Keratinocyte (primary cell): ENCODE measurements around the gene ATP12A. TPM values are rescaled to one million over a fixed set of nuclear protein-coding genes. Genes with fewer than 3 reads are reported as not detected.

Experiments
- DNase-seq: peaks from one replicate; pipeline ENCODE4 v3.0.0-alpha.2; 2011; ENCODE audit warnings: low read depth, missing footprints, low spot score
- FAIRE-seq: peaks from 2 replicates; lab custom pipeline; 2011; peaks lifted over from hg19 to GRCh38; lab: Jason Lieb, UNC
- H2AFZ ChIP-seq: 2 replicates; pipeline ENCODE4 v1.6.0; 2012; ENCODE audit warnings: low read length, control low read depth, inconsistent platforms; ENCODE audit not compliant: control insufficient read depth
- H3K27ac ChIP-seq: 2 replicates; pipeline ENCODE4 v1.5.1; 2011; ENCODE audit warnings: low read length; ENCODE audit not compliant: control insufficient read depth, insufficient read depth
- H3K27me3 ChIP-seq: 3 replicates; pipeline ENCODE4 v1.6.0; 2011; ENCODE audit warnings: low read length; ENCODE audit not compliant: control insufficient read depth, insufficient read depth; ENCODE audit errors: extremely low read depth
- H3K36me3 ChIP-seq, 2 experiments: 2 replicates in 1 of 2; 3 replicates in 1 of 2; pipeline ENCODE4 v1.5.1; 2011; ENCODE audit warnings: low read length in 2 of 2, mild to moderate bottlenecking in 1 of 2; ENCODE audit not compliant: control insufficient read depth in 2 of 2, insufficient read depth in 2 of 2; ENCODE audit errors: extremely low read depth in 1 of 2
- H3K4me1 ChIP-seq: 3 replicates; pipeline ENCODE4 v1.5.1; 2011; ENCODE audit warnings: low read length; ENCODE audit not compliant: control insufficient read depth, insufficient read depth; ENCODE audit errors: extremely low read depth
- H3K4me2 ChIP-seq: 3 replicates; pipeline ENCODE4 v1.6.0; 2011; ENCODE audit warnings: low read depth, low read length; ENCODE audit not compliant: control insufficient read depth, insufficient read depth; ENCODE audit errors: extremely low read depth
- H3K4me3 ChIP-seq, 3 experiments: fragments of 200-600 bp in 1 of 3; sonication (generic) in 1 of 3; 2 replicates in 2 of 3; 3 replicates in 1 of 3; pipeline ENCODE4 v1.5.1; 2011 to 2016; ENCODE audit warnings: low read length in 3 of 3, mild to moderate bottlenecking in 3 of 3, control low read depth in 2 of 3, inconsistent platforms in 1 of 3, low read depth in 1 of 3, mixed read lengths in 1 of 3, mixed run types in 1 of 3, moderate library complexity in 1 of 3; ENCODE audit not compliant: control insufficient read depth in 2 of 3, insufficient read depth in 2 of 3; ENCODE audit errors: extremely low read depth in 1 of 3
- H3K79me2 ChIP-seq: 2 replicates; pipeline ENCODE4 v1.6.0; 2012; ENCODE audit warnings: low read length; ENCODE audit not compliant: control insufficient read depth, insufficient read depth
- H3K9ac ChIP-seq: 3 replicates; pipeline ENCODE4 v1.6.0; 2011; ENCODE audit warnings: low read length; ENCODE audit not compliant: control insufficient read depth, insufficient read depth; ENCODE audit errors: extremely low read depth
- H3K9me1 ChIP-seq: 3 replicates; pipeline ENCODE4 v1.6.0; 2011; ENCODE audit warnings: low read length; ENCODE audit not compliant: control insufficient read depth, insufficient read depth; ENCODE audit errors: extremely low read depth
- H3K9me3 ChIP-seq: 2 replicates; pipeline ENCODE4 v1.5.1; 2012; ENCODE audit warnings: low read depth, low read length; ENCODE audit not compliant: control insufficient read depth
- H4K20me1 ChIP-seq: 3 replicates; pipeline ENCODE4 v1.6.0; 2011; ENCODE audit warnings: low read length; ENCODE audit not compliant: control insufficient read depth, insufficient read depth; ENCODE audit errors: extremely low read depth
- CTCF ChIP-seq, 3 experiments: IDR thresholded peaks in 1 of 3; conservative IDR thresholded peaks in 1 of 3; optimal IDR thresholded peaks in 1 of 3; 2 replicates in 2 of 3; 3 replicates in 1 of 3; pipeline versions ENCODE3 to v1.5.1; 2011; ENCODE audit warnings: low read length in 3 of 3, mild to moderate bottlenecking in 3 of 3, moderate library complexity in 2 of 3, control low read depth in 1 of 3, inconsistent platforms in 1 of 3; ENCODE audit not compliant: insufficient read depth in 2 of 3; ENCODE audit errors: extremely low read depth in 1 of 3
- EZH2 ChIP-seq: IDR thresholded peaks from one replicate; pipeline ENCODE4 v1.6.1; 2012; ENCODE audit warnings: inconsistent platforms, mild to moderate bottlenecking, low read length, moderate library complexity
- dilution Hi-C: fragments of 300-500 bp; cut with MboI; formaldehyde crosslinking; loops from one replicate; pipeline ENCODE4 v1.7.0; 2020; ENCODE audit warnings: low sequenced_read_pairs; ENCODE audit not compliant: extremely low pct_ligation_motif_present
- polyA plus RNA-seq, 5 experiments: library from polyadenylated mRNA; depleted of rRNA in 3 of 5; stranded (reverse) in 3 of 5; stranded (forward) in 1 of 5; unstranded in 1 of 5; fragments of >200 nt; gene quantifications; 1 replicate in 1 of 5; 2 replicates in 3 of 5; 3 replicates in 1 of 5; pipeline versions ENCODE4 v1.2.1 to v1.2.3, GENCODE V29; 2011 to 2012; ENCODE audit warnings: missing spikeins in 2 of 5, low read depth in 1 of 5, low replicate concordance in 1 of 5

ATP12A gene
- polyA plus RNA-seq, 1 donor (not counting 4 experiments of a cell fraction or from before 2014, with no cell fraction given), result 0.79 TPM

GRCh38 chr13:24741016-24741662 lies 60.9 kb downstream of the ATP12A start:
- Histone ChIP-seq H3K4me3 (no peak overlapping the region), H3K9me3 (no peaks in the 10 kb centered on the region), H3K9me1 (no peaks in the 10 kb centered on the region), H3K36me3 (no peaks in the 10 kb centered on the region), H3K4me1 (no peaks in the 10 kb centered on the region), H3K79me2 (no peaks in the 10 kb centered on the region), H4K20me1 (no peaks in the 10 kb centered on the region), H2AFZ (no peak overlapping the region), H3K4me2 (no peak overlapping the region), H3K9ac (no peak overlapping the region), H3K27ac (no peak overlapping the region), H3K27me3 (peaks cover 18% of the 10 kb centered on the region)
- TF ChIP-seq CTCF (optimal IDR thresholded peaks at IDR 0.05 in 1 of 3, IDR thresholded peaks at IDR 0.05 in 1 of 3, conservative IDR thresholded peaks at IDR 0.05 in 1 of 3; ENCODE audit: extremely low read depth in 1 of 3, insufficient read depth in 2 of 3, low read length in 3 of 3) (peak in 2 of 3 experiments; percentile 16 to 59), EZH2 (no peak)
- DNase-seq (no peak), FAIRE-seq (no peak)
- dilution Hi-C loops, result no loop called here

- H3K27ac ChIP-seq, result no peak overlapping the region
- H3K27me3 ChIP-seq, result peaks cover 24% of the 10 kb centered on the region
- H4K20me1 ChIP-seq, result no peaks in the 10 kb centered on the region
- no peak overlapping the region for H3K9ac ChIP-seq
- no peaks in the 10 kb centered on the region for H3K9me1 ChIP-seq
- H3K4me2 ChIP-seq, result no peak overlapping the region
- TF ChIP-seq CTCF (optimal IDR thresholded peaks at IDR 0.05 in 1 of 3, IDR thresholded peaks at IDR 0.05 in 1 of 3, conservative IDR thresholded peaks at IDR 0.05 in 1 of 3; ENCODE audit: extremely low read depth in 1 of 3, insufficient read depth in 2 of 3, low read length in 3 of 3), result no peak
- TF ChIP-seq EZH2, result no peak
- dilution Hi-C loops, result no loop called here
- H3K36me3 ChIP-seq, result no peaks in the 10 kb centered on the region
- H3K79me2 ChIP-seq, result no peaks in the 10 kb centered on the region
- no peak overlapping the region for H3K4me3 ChIP-seq
- no peaks in the 10 kb centered on the region for H3K4me1 ChIP-seq
- DNase-seq, result no peak
- no peak for FAIRE-seq
- no peaks in the 10 kb centered on the region for H3K9me3 ChIP-seq
- no peak overlapping the region for H2AFZ ChIP-seq
Observed at GRCh38 chr13:24741791-24742190, 61.6 kb downstream of the ATP12A start.
